RWPE1 (cell line): ENCODE measurements around the gene SLC25A38.

Experiments used
- CTCF ChIA-PET: fragments of 350-600 bp; sonication (Branson Sonifier 250); formaldehyde crosslinking; extraction: SDS; loops from one replicate; lab custom pipeline; 2021; lab: Yijun Ruan, JAX
- POLR2A ChIA-PET: fragments of 400-600 bp; formaldehyde crosslinking; extraction: SDS; loops from one replicate; lab custom pipeline; 2020; ENCODE audit warnings: antibody characterized with exemption; ENCODE audit not compliant: low non-redundant PET; lab: Yijun Ruan, JAX
- DNase-seq: peaks from one replicate; pipeline ENCODE4 v3.0.0; 2012; ENCODE audit warnings: low spot score
- H3K27ac ChIP-seq: fragments of 450-650 bp; 2 replicates; pipeline ENCODE4 v1.5.1; 2017
- TF ChIP-seq, protein P1 (sequence below): fragments of 450-650 bp; conservative IDR thresholded peaks from 2 replicates; pipeline ENCODE4 v1.5.1; 2017; ENCODE audit warnings: low read depth, mild to moderate bottlenecking

The SLC25A38 gene

DNA sequence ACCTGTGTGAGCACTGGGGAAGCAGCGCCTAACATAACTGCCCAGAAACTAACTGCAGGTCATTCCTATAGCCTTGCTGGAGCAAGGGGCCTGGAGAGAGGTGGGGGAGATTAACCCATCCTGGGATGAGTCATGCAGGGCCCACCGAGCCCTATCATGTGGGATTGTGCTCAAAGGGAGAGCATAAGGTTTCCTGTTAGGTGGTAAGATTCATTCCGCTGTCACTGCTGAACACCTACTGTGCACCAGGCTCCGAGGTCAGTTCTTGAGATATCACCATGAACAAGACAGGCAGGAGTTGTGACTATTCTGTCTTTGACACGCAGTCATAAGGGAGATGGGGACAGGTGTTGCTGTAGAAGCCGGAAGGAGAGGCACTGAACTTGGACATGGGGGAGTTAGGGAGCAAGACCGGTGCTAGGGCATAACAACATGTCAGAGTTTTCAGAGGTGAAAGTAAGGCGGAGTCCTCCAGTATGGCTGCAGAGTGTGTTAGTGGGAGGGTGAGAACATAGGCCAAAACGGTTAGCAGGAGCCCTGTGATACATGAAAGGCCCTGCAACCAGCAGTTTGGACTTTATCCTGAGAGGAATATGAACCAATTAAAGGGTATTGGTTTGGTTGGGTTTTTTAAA lies 2.4 kb downstream of the SLC25A38 start:
- no peak for DNase-seq
- CTCF ChIA-PET: no interaction called here
- no peak overlapping the region for H3K27ac ChIP-seq

DNA sequence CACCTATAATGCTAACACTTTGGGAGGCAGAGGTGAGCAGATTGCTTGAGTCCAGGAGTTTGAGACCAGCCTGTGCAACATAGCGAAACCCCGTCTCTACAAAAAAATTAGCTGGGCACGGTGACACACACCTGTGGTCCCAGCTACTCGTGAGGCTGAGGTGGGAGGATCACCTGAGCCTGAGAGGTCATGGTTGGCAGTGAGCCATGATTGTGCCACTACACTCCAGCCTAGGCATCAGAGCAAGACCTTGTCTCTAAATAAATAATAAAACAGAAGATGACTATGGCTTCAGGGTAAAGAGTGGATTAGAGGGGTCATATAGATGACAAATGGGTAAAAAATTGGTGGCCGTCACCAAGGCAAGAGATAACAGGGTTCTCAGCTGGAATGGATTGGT lies 3.1 kb downstream of the SLC25A38 start:
- no peak overlapping the region for H3K27ac ChIP-seq
- DNase-seq: no peak
- ChIA-PET POLR2A (no interaction called here), CTCF (no interaction called here)
- TF ChIP-seq, protein P1, sequence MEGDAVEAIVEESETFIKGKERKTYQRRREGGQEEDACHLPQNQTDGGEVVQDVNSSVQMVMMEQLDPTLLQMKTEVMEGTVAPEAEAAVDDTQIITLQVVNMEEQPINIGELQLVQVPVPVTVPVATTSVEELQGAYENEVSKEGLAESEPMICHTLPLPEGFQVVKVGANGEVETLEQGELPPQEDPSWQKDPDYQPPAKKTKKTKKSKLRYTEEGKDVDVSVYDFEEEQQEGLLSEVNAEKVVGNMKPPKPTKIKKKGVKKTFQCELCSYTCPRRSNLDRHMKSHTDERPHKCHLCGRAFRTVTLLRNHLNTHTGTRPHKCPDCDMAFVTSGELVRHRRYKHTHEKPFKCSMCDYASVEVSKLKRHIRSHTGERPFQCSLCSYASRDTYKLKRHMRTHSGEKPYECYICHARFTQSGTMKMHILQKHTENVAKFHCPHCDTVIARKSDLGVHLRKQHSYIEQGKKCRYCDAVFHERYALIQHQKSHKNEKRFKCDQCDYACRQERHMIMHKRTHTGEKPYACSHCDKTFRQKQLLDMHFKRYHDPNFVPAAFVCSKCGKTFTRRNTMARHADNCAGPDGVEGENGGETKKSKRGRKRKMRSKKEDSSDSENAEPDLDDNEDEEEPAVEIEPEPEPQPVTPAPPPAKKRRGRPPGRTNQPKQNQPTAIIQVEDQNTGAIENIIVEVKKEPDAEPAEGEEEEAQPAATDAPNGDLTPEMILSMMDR: no peak

More for the DNA sequence above, 2.4 kb downstream of the SLC25A38 start:
- TF ChIP-seq, protein P1: no peak
- POLR2A ChIA-PET: no interaction called here

DNA sequence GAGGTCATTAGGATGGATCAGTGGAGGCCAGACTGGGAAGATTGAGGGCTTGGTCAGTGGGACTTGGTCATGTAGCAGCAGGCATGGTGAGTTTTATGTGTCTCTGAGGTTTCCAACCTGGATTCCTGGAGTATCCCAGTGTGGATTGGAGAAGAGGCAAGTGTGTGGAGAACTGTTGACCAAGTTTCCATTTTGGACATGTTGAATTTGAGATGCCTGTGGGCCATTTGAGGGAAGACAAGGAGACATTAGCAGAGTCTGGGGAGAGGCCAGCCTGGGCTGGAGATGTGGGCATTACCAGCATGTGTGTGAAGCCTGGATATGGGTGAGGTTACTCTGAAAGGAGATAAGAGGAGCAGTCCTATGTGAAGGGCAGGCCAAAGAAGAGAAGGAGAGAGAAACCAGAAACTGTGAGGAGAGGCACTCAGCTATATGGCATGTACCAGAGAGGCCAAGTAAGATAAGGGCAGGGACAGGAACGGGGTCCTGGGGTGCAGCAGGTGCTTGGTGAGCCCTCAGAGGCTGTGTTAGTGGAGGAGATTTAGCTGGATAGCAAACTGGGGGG lies 4.3 kb downstream of the SLC25A38 start:
- POLR2A ChIA-PET: no interaction called here

DNA sequence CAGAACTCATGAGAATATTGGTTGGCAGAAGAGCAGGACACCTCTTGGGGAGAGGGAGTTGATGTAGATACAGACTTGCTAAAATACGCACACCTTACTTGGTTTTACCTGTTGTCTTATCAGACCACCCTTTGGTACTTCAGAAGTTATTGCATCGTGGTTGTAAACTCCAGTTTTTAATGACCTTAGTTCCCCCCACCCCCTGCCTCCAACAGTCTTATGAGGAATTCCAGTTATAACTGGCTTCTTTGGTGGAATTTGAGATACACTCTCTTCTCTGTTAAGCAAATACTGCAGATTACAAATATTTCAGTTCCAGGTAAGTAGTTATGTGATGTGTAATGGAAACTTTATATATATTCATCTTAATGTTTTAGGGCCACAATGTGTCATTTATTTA lies 5.0 kb downstream of the SLC25A38 start:
- POLR2A ChIA-PET: no interaction called here
- DNase-seq: no peak
- TF ChIP-seq, protein P1: no peak
- CTCF ChIA-PET: interaction anchor here (0.6 kb wide), 1 partner anchor 22 kb away, joined by 4 read pairs; no protein-coding TSS in a partner anchor
- H3K27ac ChIP-seq: no peak overlapping the region

More for the DNA sequence above, 4.3 kb downstream of the SLC25A38 start:
- DNase-seq: no peak
- CTCF ChIA-PET: no interaction called here
- TF ChIP-seq, protein P1: no peak
- no peak overlapping the region for H3K27ac ChIP-seq

DNA sequence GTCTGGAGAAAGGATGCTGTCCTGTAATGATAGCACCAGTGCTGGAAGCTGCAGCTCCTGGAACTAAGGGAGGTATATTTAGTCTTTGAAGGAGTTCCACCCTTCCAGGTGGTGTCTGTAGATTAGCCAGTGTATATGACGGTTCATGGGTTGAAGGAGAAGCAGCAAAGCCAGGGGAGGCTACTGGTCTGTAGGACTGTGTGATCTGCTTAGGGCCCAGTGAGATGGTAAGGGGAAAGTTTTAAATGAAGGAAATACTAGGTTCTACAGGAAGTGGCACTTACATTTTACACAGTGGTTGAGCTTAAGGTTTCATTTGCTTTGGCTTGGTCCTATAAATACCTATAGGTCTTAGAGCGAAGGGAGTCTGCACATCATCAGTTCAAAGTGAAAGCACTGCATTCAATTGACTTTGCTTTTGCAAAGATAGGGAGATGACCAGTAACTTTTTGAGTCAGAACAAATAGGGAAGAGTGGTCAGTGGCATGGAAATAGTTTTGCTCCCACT lies 5.6 kb downstream of the SLC25A38 start:
- DNase-seq: no peak
- CTCF ChIA-PET: interaction anchor here (0.6 kb wide), 1 partner anchor 23 kb away, joined by 4 read pairs; no protein-coding TSS in a partner anchor
- TF ChIP-seq, protein P1: no peak
- POLR2A ChIA-PET: no interaction called here
- no peak overlapping the region for H3K27ac ChIP-seq

DNA sequence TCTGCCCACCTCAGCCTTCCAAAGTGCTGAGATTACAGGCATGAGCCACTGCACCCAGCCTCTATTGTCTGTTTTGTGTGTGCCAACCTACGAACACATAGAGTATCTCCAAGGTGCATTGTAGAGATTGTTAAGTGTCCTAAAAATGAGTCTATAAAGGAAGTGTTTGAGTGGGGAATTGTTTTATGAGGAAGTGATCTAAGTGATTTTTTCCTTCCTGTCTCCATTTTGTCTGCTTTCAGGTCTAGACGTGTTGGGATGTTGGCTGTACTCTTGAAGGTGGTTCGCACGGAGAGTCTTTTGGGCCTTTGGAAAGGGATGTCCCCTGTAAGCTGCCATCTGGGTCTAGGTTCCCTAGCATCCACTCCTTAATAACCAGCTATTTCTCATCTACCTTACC lies 7.0 kb downstream of the SLC25A38 start:
- TF ChIP-seq, protein P1: no peak
- DNase-seq: no peak
- ChIA-PET POLR2A (no interaction called here), CTCF (no interaction called here)
- no peak overlapping the region for H3K27ac ChIP-seq
